GM19351 (cell line): ENCODE results near the gene SPDYE2B.
"Not testable (repeated sequence)": the region's sequence is repeated elsewhere in the genome, so short reads cannot be mapped to it uniquely, and the experiment has no call there.

Source experiments
- ATAC-seq: cut with Tn5 transposase; IDR thresholded peaks from one replicate; pipeline ENCODE4 v1.9.1; 2021; ENCODE audit warnings: mild to moderate bottlenecking, moderate library complexity; ENCODE audit not compliant: unreplicated experiment

The SPDYE2B gene

GRCh38 chr7:102642691-102643090 lies 7.4 kb upstream of the SPDYE2B start, which contains the start of gene UPK3BL1:
Gene UPK3BL1, minus strand, starts transcription at chr7:102642791. Its CDS starts 50 bp downstream, at chr7:102642741.
- not testable (repeated sequence) for ATAC-seq

GRCh38 chr7:102643404-102643803 lies 6.7 kb upstream of the SPDYE2B start:
- ATAC-seq: not testable (repeated sequence)

GRCh38 chr7:102647813-102648212 lies 2.3 kb upstream of the SPDYE2B start:
- not testable (repeated sequence) for ATAC-seq

- ATAC-seq: not testable (repeated sequence)
Observed at GRCh38 chr7:102664765-102665164, 14.6 kb downstream of the SPDYE2B start.

GRCh38 chr7:102666850-102667249 lies 16.7 kb downstream of the SPDYE2B start:
- not testable (repeated sequence) for ATAC-seq

GRCh38 chr7:102667523-102667922 lies 17.4 kb downstream of the SPDYE2B start:
- ATAC-seq: not testable (repeated sequence)

GRCh38 chr7:102671166-102671955 lies 21.2 kb downstream of the SPDYE2B start, which contains the start of gene POLR2J2:
Gene POLR2J2, minus strand, starts transcription at chr7:102671663. Its CDS starts 62 bp downstream, at chr7:102671601.
- peak; percentile 60 for ATAC-seq

GRCh38 chr7:102671956-102672307 lies 21.8 kb downstream of the SPDYE2B start:
- peak; percentile 36 for ATAC-seq

- not testable (repeated sequence) for ATAC-seq
Observed at GRCh38 chr7:102673447-102674067, 23.4 kb downstream of the SPDYE2B start.

- not testable (repeated sequence) for ATAC-seq
Observed at GRCh38 chr7:102675545-102675944, 25.4 kb downstream of the SPDYE2B start.

GRCh38 chr7:102680780-102681179 lies 30.7 kb downstream of the SPDYE2B start:
- ATAC-seq: not testable (repeated sequence)

- not testable (repeated sequence) for ATAC-seq
Observed at GRCh38 chr7:102682560-102682959, 32.4 kb downstream of the SPDYE2B start.

GRCh38 chr7:102688299-102689036 lies 38.3 kb downstream of the SPDYE2B start:
- ATAC-seq: peak; percentile 72

- ATAC-seq: peak; percentile 74
Observed at GRCh38 chr7:102689436-102690282, 39.5 kb downstream of the SPDYE2B start.

- ATAC-seq: not testable (repeated sequence)
Observed at GRCh38 chr7:102690602-102691001, 40.5 kb downstream of the SPDYE2B start.

- not testable (repeated sequence) for ATAC-seq
Observed at GRCh38 chr7:102694008-102694407, 43.9 kb downstream of the SPDYE2B start.

GRCh38 chr7:102695033-102695552 lies 45.0 kb downstream of the SPDYE2B start:
- ATAC-seq: not testable (repeated sequence)

GRCh38 chr7:102696009-102696408 lies 45.9 kb downstream of the SPDYE2B start:
- not testable (repeated sequence) for ATAC-seq

- ATAC-seq: not testable (repeated sequence)
Observed at GRCh38 chr7:102697642-102698512, 47.8 kb downstream of the SPDYE2B start.
